NCI-H2081 treated with DMSO at 0.1 percent for 48 hours (cell line): ENCODE results near the gene FLRT2.

ENCODE experiments used
- DNase-seq: peaks from one replicate; lab custom pipeline; 2025; lab: John Stamatoyannopoulos, UW

The FLRT2 gene

GRCh38 chr14:85564841-85565527 lies 35.0 kb downstream of the FLRT2 start:
- DNase-seq: no peak

GRCh38 chr14:85565862-85566296 lies 35.9 kb downstream of the FLRT2 start:
- no peak for DNase-seq

DNA sequence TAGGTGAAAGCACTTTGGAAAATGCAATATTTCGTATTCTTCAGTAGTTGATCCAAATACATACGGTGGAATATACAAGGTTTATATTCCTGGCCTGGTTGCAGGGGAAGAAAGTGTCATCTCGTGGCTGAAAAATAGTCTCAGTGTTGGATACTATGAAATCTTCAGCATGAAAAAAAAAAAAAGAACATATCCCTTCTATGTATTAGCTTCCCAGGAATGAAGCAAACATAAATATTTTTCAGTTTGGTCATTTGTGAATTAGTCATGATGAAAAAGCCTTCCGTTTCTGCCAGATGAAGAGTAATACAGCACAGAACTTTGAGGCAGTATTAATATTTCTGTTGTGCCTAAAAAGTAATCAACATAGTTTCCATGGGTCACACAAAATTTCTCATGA lies 36.7 kb downstream of the FLRT2 start:
- no peak for DNase-seq

GRCh38 chr14:85572011-85572410 lies 42.1 kb downstream of the FLRT2 start:
- DNase-seq: no peak

- DNase-seq: no peak
Measured at GRCh38 chr14:85572845-85573244, 42.9 kb downstream of the FLRT2 start.

GRCh38 chr14:85573406-85573805 lies 43.5 kb downstream of the FLRT2 start:
- no peak for DNase-seq

DNA sequence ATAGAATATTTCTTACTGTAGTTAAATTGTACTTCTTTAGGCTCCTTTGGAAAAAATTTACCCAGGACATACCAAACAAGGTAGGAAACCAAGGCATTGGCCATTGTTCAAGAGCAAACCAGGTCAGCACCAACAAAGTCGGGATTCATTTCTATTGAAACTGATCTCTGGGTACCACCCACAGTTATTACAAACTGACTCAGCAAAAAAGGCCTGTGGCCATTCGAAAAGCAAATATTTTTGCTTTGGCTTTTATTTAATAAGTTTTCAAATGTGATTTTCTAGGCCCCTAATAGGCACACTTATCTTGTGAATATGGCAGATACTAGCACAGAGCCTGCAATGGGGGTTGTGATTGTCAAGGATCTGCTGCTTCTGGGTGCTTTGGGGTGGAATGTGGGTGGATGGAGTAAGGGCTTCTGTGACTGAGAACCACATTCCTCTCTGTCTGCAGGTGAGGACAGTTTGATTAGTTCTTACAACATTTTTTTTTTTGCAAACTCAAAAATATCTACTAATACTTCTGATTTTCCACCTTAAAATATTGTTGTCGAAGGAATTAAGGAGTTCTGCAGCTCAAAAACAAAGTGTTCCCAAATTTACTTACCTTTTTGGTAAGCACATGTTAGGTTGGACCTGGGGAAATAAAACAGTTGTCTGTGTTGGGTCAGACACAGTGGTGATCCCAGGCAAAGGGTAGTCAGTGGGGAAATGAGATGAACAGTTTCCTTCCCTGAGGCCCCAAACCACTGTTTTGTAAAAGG lies 45.1 kb downstream of the FLRT2 start:
- no peak for DNase-seq

DNA sequence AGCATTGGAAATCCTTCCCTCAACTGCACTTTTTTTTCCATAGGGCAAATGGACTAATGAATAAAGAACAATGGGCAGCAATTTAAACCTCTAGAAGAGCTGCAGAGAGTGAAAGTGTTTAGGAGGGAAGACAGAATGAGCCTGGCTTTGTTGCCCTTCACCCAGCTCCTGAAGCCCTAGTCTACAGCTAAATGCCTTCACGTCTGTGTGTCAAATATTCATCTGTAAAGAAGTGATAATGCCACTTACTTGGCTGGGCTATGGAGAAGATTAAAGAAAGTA lies 45.6 kb downstream of the FLRT2 start:
- DNase-seq: no peak

DNA sequence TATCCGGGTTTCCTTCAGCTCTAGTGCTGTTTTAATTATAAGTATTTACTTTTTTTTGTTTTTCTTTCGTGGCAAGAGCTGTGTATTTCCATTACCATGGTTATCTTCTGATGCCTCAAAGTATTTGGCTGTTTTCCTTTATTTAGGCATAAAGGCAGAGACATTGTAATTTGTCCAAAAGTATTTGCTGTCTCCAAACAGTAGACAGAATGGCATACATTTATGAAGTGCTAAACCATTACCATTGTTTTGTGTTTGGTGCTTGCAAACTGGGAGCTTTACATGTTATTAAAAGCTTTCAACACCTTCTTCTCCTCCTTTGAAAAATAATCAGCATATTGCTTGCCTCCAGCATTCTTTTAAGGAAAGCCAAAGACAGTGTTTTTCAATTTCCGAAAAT lies 46.3 kb downstream of the FLRT2 start:
- DNase-seq: no peak

DNA sequence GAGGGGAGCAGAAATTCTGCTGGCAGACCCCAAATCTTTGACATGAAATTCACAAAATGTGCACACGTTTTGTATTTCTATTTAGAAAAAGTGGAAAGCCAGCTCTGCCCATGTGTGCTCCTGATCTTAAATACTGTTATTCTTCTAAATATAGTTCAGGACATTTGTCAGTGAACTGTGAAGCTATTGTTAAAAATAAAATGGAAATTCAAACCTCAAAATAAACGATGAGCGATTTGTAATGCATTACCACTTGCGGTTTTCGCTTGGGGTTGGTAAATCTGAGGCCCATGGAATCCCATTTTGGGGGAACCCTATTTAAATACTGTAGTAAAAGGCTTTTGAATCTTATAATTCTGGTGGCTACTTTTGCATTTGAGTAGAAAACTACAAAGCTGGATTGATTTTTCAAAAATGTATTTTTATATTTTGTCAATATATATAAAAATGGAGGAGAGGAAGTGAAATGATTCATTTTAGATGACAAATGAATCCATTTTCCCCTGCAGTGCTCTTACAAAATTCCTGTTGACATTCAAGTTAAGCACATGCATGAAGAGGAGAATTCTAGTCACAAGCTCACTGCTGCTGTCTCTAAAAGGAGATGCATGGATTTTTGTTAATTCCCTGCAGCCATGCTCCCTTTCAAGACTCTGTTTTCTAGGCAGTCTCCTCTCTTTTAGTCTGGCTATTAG lies 47.1 kb downstream of the FLRT2 start:
- DNase-seq: no peak

DNA sequence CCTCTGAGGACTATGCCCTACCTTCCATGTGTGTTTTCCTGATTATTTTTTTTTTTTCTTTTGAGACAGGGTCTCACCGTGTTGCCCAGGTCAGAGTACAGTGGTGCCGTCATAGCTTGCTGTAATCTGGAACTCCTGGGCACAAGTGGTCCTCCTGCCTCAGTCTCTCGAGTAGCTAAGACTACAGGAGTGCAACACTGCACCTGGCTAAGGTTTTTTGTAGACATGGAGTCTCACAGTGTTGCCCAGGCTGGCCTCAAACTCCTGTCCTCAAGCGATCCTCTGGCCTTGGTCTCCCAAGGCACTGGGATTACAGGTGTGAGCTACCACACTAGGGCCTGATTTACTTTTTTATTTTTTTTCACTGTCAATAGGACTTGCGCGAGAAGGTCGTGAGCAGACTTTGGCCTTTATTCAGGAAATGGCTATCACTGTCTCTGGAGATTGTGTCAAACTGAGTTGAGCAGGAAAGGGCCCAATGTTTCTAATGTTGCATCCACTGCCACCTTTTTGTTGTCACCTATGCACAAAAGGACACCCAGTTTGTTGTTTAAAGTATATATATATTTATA lies 47.7 kb downstream of the FLRT2 start:
- no peak for DNase-seq

GRCh38 chr14:85578357-85578756 lies 48.4 kb downstream of the FLRT2 start:
- no peak for DNase-seq

DNA sequence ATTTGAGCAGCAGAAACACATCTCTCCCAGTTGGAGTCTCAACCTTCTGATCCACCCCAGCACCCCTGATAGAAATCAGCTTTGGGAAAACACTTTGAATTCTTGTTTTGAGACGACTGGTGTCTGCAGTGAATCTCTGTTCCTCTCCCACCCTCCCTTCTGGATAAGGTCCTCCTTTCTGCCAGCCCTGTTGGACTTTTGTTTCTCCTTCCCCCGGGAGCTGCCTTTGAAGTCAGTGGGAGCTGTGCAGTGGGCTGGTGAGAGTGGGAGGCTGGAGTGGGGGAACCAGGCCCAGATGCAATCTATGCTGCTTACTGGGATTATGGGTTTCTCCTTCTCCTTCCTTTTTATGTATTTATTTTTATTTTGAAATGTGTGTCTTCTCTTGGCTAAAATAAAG lies 49.0 kb downstream of the FLRT2 start:
- no peak for DNase-seq

DNA sequence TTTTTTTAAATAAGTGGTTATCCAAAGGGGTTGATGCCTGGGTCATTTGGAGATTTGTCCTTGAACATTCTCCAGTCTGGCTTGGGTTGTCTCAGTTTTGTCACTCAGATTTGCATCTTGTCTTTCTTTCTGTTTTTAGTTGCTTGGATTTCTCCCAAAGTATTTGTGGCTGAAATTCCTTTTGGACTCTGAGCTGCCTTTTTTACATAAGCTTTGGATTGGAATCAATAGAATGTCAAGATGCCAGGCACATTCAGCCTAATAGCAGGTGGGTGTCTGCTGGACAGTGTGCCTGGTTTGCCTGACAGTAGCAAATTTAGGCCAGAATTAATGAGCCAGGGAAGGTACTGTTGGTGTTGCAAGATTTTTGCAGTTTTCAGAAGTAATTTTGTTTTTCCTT lies 50.0 kb downstream of the FLRT2 start:
- no peak for DNase-seq

- no peak for DNase-seq
Measured at GRCh38 chr14:85580536-85581140, 50.7 kb downstream of the FLRT2 start.

DNA sequence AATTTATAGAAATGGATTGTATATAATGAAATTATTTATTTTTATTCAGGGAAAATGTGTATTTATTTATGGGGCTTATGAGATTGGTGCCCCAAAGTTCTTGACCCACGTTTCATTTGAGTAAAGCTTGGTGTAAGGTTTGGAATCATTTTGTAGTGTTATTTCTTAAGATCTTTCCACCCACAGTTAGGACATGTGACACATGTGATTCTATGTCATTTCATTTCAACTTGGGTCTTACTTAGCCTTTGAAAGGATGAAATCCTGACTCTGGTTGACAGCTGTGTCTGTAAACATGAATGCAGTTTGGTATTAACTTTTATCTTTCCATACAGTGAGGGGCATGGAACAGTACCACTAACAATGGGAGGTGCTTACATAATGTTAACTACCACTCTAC lies 51.7 kb downstream of the FLRT2 start:
- DNase-seq: no peak

DNA sequence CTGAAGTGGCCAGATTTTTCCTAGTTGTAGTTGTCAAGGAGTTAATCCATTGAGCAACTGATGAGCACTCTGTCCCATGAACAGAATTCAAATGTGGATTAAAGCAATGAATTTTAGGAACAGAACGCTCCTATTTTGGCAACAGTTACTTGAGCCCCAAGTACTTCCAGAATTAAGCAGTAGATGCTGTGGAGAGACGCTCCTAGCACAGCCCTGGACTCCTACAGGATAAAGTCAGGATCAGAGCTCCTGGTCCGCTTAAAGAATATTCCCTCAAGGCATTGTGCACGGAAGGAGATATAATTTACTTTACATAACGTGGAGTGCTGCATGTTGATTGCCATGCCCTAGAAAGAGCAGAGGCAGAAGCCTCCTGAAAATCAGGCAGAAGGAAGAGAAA lies 53.4 kb downstream of the FLRT2 start:
- no peak for DNase-seq

GRCh38 chr14:85584481-85584880 lies 54.5 kb downstream of the FLRT2 start:
- DNase-seq: no peak

DNA sequence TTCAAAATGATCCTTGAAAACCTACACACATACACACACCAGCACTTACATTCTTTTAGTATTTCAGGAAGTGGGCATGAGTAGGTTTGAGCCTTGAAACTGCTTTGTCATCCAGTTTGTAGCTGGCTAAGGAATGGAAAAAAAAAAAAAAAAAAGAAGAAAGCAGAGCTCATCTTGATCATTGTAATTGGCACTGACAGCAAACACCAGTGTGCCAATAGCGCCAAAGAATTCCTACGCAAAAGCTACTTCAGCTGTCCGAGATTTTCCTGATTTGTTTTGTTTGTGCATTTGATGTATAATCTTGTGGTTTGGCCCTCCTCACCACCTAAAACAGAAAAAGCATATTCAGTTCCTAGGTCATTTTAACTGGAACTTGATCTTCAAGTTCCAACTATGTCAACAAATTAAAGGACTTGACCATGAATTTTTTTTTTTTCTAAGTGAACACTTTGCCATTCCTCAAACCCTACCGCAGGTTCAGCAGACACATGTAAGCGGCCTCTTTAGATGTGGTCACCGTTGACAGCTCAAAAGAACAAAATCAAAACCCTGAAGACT lies 57.3 kb downstream of the FLRT2 start:
- DNase-seq: no peak

- no peak for DNase-seq
Measured at GRCh38 chr14:85590784-85591183, 60.8 kb downstream of the FLRT2 start.

GRCh38 chr14:85594217-85594616 lies 64.3 kb downstream of the FLRT2 start:
- no peak for DNase-seq

GRCh38 chr14:85595981-85596380 lies 66.0 kb downstream of the FLRT2 start:
- DNase-seq: no peak
